HG03280 (cell line): ENCODE data around the gene CXorf58.
"Not testable (repeated sequence)": the region's sequence is repeated elsewhere in the genome, so short reads cannot be mapped to it uniquely, and the experiment has no call there.

Experiments
- ATAC-seq: cut with Tn5 transposase; IDR thresholded peaks from one replicate; pipeline ENCODE4 v1.9.1; 2021; ENCODE audit warnings: mild to moderate bottlenecking, moderate library complexity; ENCODE audit not compliant: unreplicated experiment

Gene CXorf58

GRCh38 chrX:23952984-23953907 is 45.4 kb downstream of the CXorf58 start:
- peak; percentile 91 for ATAC-seq

- no peak for ATAC-seq
Observed at GRCh38 chrX:23953908-23954269, 46.1 kb downstream of the CXorf58 start.

- no peak for ATAC-seq
Observed at GRCh38 chrX:23954396-23954795, 46.6 kb downstream of the CXorf58 start.

- no peak for ATAC-seq
Observed at GRCh38 chrX:23959781-23960180, 52.0 kb downstream of the CXorf58 start.

- ATAC-seq = no peak
Observed at GRCh38 chrX:23964191-23964590, 56.4 kb downstream of the CXorf58 start.

GRCh38 chrX:23965630-23966029 is 57.8 kb downstream of the CXorf58 start:
- ATAC-seq = not testable (repeated sequence)

GRCh38 chrX:23978491-23978890 is 70.7 kb downstream of the CXorf58 start:
- no peak for ATAC-seq

GRCh38 chrX:23980011-23980441 is 72.2 kb downstream of the CXorf58 start:
- ATAC-seq = no peak

- ATAC-seq = no peak
Observed at GRCh38 chrX:23981222-23981621, 73.4 kb downstream of the CXorf58 start.

GRCh38 chrX:23981711-23982110 is 73.9 kb downstream of the CXorf58 start:
- no peak for ATAC-seq

GRCh38 chrX:23982891-23983290 is 75.1 kb downstream of the CXorf58 start:
- no peak for ATAC-seq
